Activated CD4-positive, alpha-beta T cell treated with anti-CD3 and anti-CD28 coated beads, Interleukin-2, Interleukin-6, amounts not matched to agents 100 ng/mL and 50 ng/mL, durations not matched to agents 16 hours and 8 hours (primary cell): ENCODE measurements around the gene FAM217B.

Experiments
- DNase-seq: peaks from one replicate; pipeline ENCODE4 v3.0.0-alpha.2; 2020

FAM217B gene

GRCh38 chr20:59977086-59977485, 36.9 kb downstream of the FAM217B start:
- no peak for DNase-seq

- DNase-seq, result no peak
These were observed 42.9 kb downstream of the FAM217B start for GRCh38 chr20:59983076-59983475.

- DNase-seq, result no peak
These were observed 44.4 kb downstream of the FAM217B start for GRCh38 chr20:59984541-59984940.

GRCh38 chr20:59985164-59985563, 45.0 kb downstream of the FAM217B start:
- DNase-seq, result no peak

- DNase-seq, result peak; percentile 30
These were observed 45.7 kb downstream of the FAM217B start for GRCh38 chr20:59985864-59986263.

- DNase-seq, result no peak
These were observed 46.9 kb downstream of the FAM217B start for GRCh38 chr20:59987135-59987534.

- DNase-seq, result no peak
These were observed 48.0 kb downstream of the FAM217B start for GRCh38 chr20:59988141-59988540.

- no peak for DNase-seq
These were observed 52.4 kb downstream of the FAM217B start for GRCh38 chr20:59992526-59993084.

GRCh38 chr20:59993736-59994430, 53.7 kb downstream of the FAM217B start:
- no peak for DNase-seq

GRCh38 chr20:59994697-59995122, 54.5 kb downstream of the FAM217B start:
- no peak for DNase-seq

GRCh38 chr20:59996108-59996507, 55.9 kb downstream of the FAM217B start:
- no peak for DNase-seq

GRCh38 chr20:59997896-59998295, 57.7 kb downstream of the FAM217B start:
- DNase-seq, result no peak
